ENCODE measurements around the gene ABCA4.

DNA sequence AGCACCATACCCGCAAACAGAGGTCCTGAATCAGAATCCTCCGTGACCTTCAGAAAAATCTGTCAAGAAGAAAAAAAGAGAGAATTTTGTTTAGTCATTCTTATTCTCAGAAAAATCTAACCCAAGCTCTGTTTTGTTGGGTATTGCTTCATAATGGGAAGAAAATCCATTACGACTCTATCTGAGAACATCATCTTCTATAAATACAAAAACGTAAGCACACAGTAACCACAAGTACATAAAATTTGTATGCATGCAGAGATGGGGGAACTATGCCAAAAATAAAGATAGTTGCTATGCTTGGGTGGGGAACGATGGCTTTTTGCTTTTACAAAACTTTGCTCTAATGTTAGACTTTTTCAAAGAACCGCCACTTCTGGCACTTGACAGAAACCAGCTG lies 84.2 kb downstream of the ABCA4 start:
- TF ChIP-seq, protein P1, sequence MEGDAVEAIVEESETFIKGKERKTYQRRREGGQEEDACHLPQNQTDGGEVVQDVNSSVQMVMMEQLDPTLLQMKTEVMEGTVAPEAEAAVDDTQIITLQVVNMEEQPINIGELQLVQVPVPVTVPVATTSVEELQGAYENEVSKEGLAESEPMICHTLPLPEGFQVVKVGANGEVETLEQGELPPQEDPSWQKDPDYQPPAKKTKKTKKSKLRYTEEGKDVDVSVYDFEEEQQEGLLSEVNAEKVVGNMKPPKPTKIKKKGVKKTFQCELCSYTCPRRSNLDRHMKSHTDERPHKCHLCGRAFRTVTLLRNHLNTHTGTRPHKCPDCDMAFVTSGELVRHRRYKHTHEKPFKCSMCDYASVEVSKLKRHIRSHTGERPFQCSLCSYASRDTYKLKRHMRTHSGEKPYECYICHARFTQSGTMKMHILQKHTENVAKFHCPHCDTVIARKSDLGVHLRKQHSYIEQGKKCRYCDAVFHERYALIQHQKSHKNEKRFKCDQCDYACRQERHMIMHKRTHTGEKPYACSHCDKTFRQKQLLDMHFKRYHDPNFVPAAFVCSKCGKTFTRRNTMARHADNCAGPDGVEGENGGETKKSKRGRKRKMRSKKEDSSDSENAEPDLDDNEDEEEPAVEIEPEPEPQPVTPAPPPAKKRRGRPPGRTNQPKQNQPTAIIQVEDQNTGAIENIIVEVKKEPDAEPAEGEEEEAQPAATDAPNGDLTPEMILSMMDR (IDR thresholded peaks at IDR 0.05; ENCODE audit: extremely low read depth in 1 of 2, insufficient read depth in 1 of 2, low read depth in 1 of 2, low read length in 2 of 2) = no peak
- TF ChIP-seq, protein P2, sequence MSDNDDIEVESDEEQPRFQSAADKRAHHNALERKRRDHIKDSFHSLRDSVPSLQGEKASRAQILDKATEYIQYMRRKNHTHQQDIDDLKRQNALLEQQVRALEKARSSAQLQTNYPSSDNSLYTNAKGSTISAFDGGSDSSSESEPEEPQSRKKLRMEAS (IDR thresholded peaks at IDR 0.05; ENCODE audit: insufficient read depth, insufficient read length) = no peak
- TF ChIP-seq EZH2 (IDR thresholded peaks at IDR 0.05; ENCODE audit: borderline replicate concordance, low read depth, low read length, severe bottlenecking) = no peak
- no peak for TF ChIP-seq JUN (IDR thresholded peaks at IDR 0.05; ENCODE audit: borderline replicate concordance, insufficient read depth, insufficient read length, low read depth)
- no peak for TF ChIP-seq POLR2A (IDR thresholded peaks at IDR 0.05; ENCODE audit: low read depth, low read length)
- no peak for TF ChIP-seq POLR2AphosphoS5 (IDR thresholded peaks at IDR 0.05; ENCODE audit: insufficient read depth, low read depth, low read length)
- no peak for TF ChIP-seq GATA2 (IDR thresholded peaks at IDR 0.05; ENCODE audit: insufficient read depth, insufficient read length, low read depth, low read length)

Measured in endothelial cell of umbilical vein (primary cell).